HK-2 (cell line): ENCODE data around the gene SLC6A19.
A peak's percentile ranks its signal among the peaks of the same experiment; 100 is the strongest.

Source experiments
- DNase-seq: peaks from one replicate; pipeline ENCODE4 v3.0.0-alpha.2; 2018; ENCODE audit not compliant: unreplicated experiment

Gene SLC6A19

DNA sequence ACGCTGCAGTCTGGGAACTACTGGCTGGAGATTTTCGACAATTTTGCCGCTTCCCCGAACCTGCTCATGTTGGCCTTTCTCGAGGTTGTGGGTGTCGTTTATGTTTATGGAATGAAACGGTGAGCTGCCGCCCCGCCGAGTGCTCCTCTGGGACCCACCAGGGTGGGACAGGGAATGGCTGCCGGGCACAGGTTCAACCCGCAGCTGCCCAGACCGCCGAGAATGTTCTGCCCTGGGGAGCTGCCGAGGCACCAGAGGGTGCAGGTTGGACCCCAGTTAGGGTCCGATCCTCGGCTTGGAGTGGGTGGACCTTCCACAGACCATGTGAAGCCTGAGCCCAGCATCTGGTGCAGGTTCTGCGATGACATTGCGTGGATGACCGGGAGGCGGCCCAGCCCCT is 42.9 kb downstream of the SLC6A19 start:
- DNase-seq = no peak

DNA sequence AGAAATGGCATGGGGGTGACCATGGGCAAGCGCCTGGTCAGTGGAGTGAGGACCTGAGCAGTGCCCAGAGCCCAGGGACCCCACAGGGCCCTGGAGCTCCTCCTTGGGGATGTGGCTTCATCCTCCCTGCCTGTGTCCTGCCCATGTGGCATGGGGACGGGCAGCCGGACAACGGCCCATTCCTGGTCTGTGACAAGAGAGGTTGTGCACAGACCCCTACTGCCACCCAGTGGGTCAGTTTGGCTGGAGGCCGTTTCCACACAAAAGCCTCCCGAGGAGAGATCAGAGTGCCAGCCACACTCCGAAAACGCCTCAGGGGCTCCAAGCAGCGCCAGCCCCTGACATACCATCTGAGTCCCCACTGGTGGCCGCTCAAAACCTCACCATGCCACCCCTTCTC is 43.6 kb downstream of the SLC6A19 start:
- no peak for DNase-seq

DNA sequence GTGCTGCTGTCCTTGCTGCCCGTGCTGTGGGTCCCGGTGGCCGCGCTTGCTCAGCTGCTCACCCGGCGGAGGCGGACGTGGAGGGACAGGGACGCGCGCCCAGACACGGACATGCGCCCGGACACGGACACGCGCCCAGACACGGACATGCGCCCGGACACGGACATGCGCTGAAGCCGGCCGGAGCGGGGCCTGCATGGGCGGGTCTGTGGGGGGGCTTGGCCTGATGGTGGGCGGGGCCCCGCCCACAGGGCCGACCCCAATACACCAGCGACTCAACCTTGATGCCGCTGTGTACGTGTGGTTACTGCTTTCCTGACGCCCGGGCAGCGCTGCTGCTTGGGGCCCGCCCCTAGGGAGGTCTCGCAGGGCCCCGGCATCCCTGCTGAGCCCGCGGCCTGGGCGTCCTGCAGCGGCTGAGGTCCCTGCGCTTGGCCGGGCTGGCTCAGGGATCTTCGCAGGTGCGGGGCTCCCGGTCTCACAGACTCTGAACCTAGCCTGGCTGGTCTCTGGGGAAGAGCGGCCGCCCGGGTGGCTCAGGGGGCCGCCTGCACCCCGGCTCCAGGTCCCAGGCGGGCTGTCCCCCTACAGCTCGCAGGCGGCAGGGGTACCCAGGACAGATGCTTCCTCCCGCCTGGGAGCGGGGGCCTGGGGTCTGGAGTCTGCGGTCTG is 44.6 kb downstream of the SLC6A19 start:
- DNase-seq = no peak

DNA sequence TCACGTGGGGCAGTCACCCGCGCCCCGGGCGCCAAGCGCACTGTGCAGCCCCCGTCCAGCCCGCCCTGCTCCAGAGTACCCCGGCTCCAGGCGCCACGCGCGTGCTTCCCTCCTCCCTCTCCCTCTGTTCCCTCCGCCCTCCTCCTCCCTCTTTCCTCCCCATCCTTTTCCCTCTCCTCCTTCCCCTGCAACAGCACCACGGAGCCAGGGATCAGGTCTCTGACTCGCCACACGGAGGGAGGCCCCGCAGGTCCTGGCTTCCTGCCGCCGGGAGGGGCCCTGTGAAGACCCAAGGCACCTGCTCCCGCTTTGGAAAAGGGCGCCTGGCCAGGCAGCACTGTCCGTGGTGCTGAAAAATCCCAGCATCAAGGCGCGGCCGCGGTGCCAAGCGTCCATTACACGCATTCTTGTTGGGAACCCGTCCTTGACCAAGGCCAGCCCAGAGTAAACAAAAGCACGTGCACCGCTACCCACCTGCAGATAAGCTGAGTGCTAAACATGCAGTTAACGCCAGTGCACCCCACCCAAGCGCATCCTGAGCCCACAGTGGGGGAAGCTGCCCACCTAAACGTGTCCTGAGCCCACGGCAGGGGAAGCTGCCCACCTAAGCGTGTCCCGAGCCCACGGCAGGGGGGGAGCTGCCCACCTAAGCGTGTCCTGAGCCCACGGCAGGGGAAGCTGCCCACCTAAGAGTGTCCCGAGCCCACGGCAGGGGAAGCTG is 45.5 kb downstream of the SLC6A19 start:
- DNase-seq = peak; percentile 27

DNA sequence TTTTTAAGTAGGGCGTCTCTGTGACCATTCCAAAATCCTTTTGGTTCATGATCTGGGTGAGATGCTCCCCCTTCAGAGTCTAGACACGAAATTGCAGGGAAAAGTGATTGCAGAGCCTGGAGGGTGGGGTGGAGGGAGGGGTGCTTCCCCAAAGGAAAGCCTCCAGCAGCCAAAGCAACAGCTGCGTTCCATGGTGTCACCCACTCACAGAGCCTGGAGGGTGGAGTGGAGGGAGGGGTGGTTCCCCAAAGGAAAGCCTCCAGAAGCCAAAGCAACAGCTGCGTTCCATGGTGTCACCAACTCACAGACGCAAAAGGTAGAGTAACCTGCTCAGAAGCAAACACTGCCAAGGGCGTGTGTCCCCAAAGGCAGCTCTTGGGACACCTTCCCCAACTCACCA is 46.4 kb downstream of the SLC6A19 start:
- no peak for DNase-seq

DNA sequence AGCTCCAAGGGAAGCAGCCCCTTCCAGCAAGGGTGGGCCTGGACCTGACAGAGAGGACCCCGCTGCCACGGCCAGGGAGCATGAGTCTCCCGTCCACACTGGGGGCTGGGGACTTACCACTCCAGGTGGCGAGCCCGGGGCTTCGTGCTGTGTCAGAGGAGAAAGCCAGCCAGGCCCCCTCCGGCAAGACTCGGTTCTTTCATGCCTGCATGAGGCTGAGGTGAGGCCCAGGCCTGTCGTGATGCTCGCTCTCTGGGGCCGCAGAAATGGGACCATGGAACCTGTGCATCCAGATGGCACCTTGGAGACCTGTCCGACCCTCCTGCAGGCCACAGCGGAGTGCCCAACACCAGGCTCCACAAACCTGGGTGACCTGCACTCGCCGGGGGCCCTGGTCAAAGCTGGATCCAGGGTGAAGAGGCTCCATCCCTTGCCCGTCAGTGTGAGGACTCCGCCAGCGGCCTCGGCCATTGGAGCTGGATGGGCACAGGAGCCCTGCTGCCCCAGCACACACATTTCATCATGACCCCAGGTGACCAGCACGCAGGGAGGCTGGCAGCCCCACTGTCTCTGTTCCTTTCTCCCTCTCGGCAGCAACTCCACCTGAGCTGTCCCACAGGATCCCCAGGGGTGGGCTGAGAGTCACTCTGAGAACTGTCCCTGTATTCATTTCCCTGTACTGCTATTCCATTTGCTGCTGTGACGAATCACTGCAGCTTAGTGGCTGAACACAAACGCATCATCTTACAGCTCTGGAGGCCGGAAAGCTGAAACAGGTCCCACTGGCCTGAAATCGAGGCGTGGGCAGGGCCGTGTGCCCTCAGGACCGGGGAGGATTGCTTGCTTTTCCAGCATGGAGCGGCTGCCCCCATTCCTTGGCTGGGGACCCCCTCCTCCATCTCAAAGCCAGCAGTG is 48.2 kb downstream of the SLC6A19 start:
- DNase-seq = no peak

DNA sequence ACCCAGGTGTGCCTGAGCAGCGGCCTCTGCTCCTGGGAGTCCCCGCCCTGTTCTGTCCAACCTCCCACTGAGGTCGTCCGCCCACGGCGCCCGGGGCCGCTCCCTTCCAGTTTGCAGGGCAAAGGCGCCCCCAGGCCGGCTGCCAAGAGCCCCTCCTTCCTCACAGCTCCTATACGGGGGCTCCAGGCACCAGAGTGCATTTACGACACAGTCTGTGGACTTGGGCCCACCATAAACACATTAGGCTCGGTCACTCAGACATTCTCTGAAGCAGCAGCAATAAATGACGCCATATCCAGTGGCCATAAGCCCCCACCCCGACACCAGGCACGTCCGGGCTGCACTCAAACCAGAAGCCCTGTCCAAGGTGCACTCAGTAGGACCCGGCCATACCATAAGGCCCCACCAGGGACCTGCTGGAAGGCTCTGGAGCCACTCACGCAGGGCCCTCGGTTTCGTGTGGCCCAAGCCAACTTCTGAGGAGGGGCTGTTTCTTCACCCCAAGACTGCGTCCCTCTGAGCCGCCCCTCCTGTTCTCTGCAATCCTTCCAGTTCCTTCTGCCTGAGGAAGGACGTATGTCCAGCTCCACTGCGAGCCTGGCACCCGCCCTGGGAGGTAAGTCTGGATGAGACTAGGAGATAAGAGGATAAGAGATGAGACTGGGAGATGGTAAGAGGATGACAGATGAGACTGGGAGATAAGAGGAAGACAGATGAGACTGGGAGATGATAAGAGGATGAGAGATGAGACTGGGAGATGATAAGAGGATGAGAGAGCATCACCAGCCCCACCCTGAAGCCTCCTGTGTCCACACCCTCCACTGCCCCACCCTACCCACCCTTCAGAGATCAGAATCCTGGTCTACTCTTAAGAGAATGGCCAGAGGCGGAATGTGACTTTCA is 50.5 kb downstream of the SLC6A19 start:
- DNase-seq = no peak

DNA sequence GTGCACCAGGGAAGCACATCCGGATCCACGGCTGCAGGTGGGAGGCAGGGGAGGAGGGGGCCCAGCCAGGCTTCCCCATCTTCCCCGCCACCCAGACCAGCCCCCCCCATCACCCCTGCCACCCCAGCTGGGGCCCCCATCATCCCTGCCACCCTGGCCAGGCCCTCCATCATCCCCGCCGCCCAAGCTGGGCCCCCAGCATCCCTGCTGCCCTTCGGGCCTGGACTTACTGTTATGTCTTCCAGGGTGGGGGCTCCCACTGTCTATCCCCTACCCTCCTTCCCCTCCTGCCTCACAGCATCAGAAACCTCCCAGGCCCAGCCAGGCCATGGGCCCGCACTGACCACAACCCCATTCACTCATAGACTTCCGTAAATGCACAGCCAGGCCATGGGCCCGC is 51.3 kb downstream of the SLC6A19 start:
- no peak for DNase-seq

DNA sequence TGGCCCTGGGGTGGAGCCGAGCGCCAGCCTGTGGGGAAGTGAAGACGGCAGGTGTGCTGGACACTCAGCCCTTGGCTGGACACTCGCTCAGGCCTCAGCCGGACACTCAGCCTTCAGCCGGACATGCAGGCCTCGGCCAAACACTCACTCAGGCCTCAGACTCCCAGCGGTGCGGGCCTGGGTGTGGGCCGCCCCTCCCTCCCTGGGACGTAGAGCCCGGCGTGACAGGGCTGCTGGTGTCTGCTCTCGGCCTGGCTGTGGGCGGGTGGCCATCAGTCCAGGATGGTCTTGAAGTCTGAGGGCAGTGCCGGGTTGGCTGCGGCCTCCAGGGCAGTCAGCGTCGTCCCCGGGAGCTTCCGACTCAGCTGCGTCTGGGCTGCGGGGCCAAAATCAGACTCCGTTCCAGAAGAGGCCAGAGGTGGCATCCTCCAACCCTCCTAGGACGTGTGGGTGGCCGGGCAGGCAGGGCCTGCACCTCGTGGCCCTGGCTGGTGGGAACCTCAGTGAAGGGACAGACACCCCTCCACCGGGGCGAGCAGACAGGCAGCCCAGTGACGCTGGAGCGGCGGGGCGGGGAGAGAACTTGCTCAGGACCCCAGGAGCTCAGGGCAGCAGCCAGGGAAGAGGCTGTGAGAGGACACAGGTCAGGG is 52.2 kb downstream of the SLC6A19 start:
- no peak for DNase-seq

DNA sequence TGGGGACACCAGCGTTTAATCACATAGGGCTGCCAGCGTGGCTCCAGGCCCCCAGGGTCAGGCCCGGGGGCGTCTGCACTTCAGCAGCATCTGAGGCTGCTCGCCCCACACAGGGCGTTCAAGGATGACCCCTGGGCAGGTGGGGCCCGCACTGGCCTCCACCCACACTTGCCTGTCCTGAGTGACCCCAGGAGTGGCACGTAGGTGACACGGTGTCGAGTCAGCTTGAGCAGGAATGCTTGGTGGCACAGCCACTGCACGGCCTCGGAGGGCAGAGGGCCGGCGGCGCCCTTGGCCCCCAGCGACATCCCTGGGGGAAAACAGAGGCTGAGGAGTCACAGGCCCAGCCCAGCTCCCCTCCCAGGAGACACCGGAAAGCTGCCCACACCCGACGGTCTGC is 52.8 kb downstream of the SLC6A19 start:
- DNase-seq = no peak

DNA sequence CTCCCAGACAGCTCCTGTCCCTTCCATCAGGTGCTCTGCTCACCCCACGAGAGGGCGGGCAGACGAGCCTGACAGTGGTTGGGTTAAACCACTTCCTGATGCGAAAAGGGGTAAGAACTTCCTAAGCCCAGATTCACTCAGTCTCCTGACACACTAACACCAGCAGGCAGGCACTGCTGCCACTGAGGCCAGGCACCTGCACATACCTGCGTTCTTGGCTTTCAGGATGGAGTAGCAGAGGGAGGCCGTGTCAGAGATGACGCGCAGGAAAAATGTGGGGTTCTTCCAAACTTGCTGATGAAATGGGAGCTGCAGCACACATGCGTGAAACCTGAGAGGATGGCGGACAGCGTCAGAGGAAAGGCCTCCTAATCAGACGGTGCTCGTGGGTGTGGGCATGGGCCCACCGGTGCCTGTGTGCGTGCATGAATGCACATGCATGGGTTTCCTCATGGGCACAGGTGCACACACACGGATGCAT is 53.7 kb downstream of the SLC6A19 start:
- no peak for DNase-seq

DNA sequence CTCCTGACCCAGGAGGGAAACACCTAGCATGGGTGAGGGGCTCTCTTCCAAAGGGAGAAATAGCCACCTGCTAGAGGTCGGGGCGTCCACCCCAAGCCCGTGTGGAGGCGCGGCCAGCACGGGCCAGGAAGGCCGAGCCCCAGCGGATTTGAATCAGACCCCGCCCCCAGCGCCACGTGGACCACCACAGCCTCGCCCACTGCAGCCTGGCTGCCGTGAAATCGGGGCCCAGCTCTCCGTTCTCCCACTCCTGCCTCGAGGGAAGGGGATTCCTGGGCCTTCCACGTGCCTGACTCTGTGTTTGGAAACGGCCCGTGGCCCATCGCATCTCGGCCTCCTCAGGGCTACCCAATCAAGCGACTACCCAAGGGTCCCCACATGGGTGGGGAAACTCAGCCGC is 55.4 kb downstream of the SLC6A19 start:
- DNase-seq = no peak

DNA sequence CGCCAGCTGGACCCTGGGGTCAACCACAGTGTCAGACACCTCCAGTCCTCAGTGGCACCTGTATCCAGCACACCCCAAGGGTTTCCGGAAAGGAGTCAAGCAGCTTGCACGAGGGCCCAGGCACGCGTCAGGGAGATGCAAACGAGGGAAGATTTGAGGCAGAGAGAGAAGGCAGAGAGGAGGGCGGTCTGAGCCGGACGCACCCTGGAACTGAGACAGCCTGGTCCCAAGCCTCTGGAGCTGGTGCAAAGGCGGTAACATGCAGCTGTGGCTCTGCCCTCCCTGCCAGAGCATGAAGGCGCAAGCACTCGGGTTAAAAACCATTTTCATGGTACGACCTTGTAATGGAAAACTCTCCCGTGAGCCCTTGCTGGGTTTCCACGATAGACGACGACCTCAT is 56.0 kb downstream of the SLC6A19 start:
- no peak for DNase-seq

DNA sequence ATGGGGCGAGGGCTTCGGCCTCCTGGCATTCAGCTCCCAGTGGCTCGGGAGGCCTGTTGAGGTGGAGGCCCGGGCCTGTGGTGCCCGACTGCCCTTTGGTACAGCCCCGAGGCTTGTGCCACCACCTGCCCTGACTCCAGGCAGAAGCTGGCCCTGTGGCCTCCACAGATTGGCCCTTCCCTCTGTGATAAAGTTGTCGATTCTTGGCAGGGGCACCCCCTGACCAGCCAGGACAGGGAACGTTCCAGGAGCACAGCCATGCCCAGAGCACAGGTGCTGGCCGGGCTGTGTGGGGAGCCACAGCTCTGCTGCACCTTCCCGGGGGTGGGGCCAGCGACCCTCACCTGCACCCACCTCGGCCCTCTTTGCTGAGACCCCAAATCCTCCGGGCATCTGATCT is 56.4 kb downstream of the SLC6A19 start:
- no peak for DNase-seq

DNA sequence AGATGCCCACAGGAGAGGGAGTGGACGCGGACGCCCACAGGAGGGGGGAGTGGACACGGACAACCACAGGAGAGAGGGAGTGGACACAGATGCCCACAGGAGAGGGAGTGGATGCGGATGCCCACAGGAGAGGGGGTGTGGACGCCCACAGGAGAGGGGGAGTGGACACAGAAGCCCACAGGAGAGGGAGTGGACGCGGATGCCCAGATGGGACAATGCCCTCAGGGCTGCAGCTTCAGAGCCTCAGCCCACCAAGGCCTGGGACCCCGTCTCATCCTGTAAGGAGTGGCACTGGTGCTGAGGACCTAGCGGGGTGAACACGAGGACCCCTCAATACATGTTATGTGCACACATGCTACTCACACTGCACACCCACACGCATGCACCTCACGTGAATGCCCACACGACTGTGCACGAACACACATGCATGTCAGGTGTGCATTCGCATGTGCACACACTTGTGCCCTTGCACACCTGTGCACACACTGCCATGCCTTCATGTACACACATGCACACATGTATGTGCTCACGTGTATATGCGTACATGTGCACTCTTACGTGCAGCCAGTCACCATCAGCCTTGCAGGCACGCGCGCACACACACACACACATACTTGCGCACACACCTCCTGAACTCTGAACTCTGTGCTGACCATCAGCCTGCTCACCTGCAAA is 58.5 kb downstream of the SLC6A19 start:
- no peak for DNase-seq

DNA sequence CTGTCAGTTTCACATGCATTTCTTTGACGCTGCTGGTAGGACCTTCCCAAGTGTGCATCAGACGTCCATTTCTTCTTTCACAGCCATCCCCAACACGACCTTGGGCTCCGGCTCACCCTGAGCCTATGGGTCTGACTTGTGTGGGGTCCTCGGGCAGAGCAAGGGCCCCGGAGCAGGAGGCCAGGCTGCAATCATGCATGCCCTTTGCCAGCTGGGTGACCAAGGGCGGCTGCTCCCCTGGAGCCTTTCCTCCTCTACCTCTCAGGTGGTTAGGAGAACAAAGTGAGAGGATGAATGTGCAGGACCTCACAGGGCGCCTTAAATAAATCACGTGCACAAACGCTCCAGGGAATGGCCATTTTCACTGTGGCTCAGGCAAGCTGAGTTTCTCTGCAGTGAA is 60.2 kb downstream of the SLC6A19 start:
- no peak for DNase-seq

DNA sequence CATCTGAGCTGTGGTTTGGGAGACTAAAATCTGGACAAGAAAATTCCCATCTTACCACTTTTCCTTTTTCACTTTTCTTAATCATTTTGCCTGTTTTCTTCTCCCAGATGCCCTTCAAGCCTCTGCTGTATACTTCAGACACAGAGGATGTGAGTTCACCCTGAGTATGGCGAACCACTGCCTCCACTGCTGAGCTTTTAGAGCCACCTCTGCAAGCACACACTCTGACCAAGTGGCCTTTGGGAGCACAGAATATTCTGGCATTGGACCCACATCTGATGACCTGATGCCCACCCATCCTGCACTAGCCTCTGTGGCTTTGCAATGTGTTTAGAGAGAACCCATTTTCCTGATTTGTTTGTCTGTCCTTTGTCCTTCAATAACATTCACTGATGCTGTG is 61.0 kb downstream of the SLC6A19 start:
- no peak for DNase-seq

DNA sequence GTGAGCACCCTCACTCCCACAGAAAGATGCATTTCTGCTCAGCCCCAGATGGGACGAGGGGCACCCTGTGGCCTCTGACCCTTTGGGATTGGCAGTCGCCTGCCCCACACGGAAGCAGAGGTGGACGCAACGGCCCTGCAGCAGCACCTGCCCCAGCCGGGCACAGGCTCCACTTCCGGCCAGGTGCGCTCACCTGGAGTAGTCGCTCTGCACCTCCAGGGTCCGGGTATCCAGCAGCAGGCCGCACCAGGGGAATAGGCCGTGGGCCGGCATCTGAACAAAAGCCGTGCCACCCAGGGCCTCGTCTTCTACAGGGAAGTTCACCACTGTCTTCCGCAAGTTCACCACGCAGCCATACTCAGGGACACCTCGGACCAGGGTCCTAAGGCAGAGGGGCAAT is 62.8 kb downstream of the SLC6A19 start:
- no peak for DNase-seq

DNA sequence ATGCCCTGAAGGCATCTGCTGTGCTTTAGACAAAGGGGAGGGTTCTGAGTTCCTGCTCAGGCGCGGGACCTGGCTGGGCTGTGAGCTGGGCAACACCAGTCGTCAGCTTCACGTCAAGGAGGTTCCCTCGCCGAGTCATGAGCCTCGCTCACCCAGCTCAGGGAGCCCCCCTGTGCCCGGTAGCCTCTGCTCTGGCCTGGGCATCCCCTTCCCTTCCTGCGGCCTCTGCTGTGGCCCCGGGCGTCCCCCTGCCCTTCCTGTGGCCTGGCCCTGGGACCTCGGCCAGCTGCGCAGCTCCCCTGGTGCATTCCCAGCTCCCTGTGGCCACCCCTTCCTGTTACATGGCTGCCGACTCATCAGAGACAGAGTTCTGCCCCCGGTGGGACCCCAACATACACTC is 63.6 kb downstream of the SLC6A19 start:
- no peak for DNase-seq
